C4-2B (cell line): ENCODE results near the gene SMARCA1.
A peak's percentile ranks its signal among the peaks of the same experiment; 100 is the strongest.

ENCODE experiments used
- H3K27ac ChIP-seq: fragments of 450-650 bp; 2 replicates; pipeline ENCODE4 v1.5.1; 2017
- CTCF ChIP-seq: fragments of 450-650 bp; conservative IDR thresholded peaks from 2 replicates; pipeline ENCODE4 v1.5.1; 2017; ENCODE audit warnings: mild to moderate bottlenecking
- ZFX ChIP-seq: fragments of 450-650 bp; IDR thresholded peaks from 2 replicates; pipeline ENCODE4 v1.6.1; 2017

The SMARCA1 gene

GRCh38 chrX:129525162-129525561 is 1.9 kb upstream of the SMARCA1 start:
- H3K27ac ChIP-seq, result no peak overlapping the region
- TF ChIP-seq CTCF (no peak), ZFX (no peak)

- TF ChIP-seq ZFX (no peak), CTCF (no peak)
- no peak overlapping the region for H3K27ac ChIP-seq
Measured at GRCh38 chrX:129524250-129524850, 1.1 kb upstream of the SMARCA1 start.

- peak overlapping the region; percentile 75 for H3K27ac ChIP-seq
Measured at GRCh38 chrX:129522184-129523078, 859 bp downstream of the SMARCA1 start.

GRCh38 chrX:129520151-129520550 is 3.1 kb downstream of the SMARCA1 start:
- no peak overlapping the region for H3K27ac ChIP-seq
- TF ChIP-seq CTCF (no peak), ZFX (no peak)

More at GRCh38 chrX:129522184-129523078, 859 bp downstream of the SMARCA1 start:
- TF ChIP-seq CTCF (no peak), ZFX (0 out of 2 replicates have a peak, but pooled peaks have one; percentile 12)

- no peak overlapping the region for H3K27ac ChIP-seq
- TF ChIP-seq CTCF (no peak), ZFX (no peak)
Measured at GRCh38 chrX:129516402-129516801, 6.9 kb downstream of the SMARCA1 start.

- no peak for TF ChIP-seq CTCF
- TF ChIP-seq ZFX, result no peak
- no peak overlapping the region for H3K27ac ChIP-seq
Measured at GRCh38 chrX:129512409-129512808, 10.9 kb downstream of the SMARCA1 start.

GRCh38 chrX:129511689-129512088 is 11.6 kb downstream of the SMARCA1 start:
- no peak overlapping the region for H3K27ac ChIP-seq
- TF ChIP-seq CTCF (no peak), ZFX (no peak)
